ENCODE data around the gene LTBP1. TPM values are rescaled to one million over a fixed set of nuclear protein-coding genes. Genes with fewer than 3 reads are reported as not detected.

Gene LTBP1
- total RNA-seq, 2 experiments from 2014 or later: 0.10 to 0.27 TPM

DNA sequence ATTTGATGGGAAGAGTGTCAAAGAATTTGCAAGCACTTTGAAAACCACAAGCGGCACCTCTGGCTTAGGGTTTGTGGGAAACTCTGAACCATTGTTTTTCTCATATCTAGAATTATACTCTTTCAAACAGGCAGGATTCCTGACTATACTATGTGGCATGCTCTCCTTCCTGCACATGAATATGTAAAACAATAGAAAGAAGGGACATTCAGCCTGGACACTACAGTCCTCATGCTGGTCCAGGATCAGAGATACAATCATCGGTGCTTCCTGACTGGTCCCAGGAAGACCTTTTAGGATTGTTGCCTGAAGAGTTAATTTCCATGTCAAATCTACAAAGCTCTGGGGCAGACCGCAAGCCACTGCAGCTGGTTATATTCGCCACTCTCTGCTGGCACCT lies 474.0 kb downstream of the LTBP1 start:
- POLR2A ChIA-PET: no interaction called here
- intact Hi-C loops (cut with micrococcal nuclease): no loop called here
- CTCF ChIA-PET: no interaction called here
- H3K9me3 Mint-ChIP-seq: no peaks in the 10 kb centered on the region
- H3K4me3 Mint-ChIP-seq: no peak overlapping the region
- H3K27ac Mint-ChIP-seq: no peak overlapping the region
- H3K4me1 Mint-ChIP-seq (ENCODE audit: low read depth): no peaks in the 10 kb centered on the region
- H3K27me3 Mint-ChIP-seq: peaks cover 6% of the 10 kb centered on the region
- no peaks in the 10 kb centered on the region for H3K36me3 Mint-ChIP-seq
- no peak for DNase-seq

DNA sequence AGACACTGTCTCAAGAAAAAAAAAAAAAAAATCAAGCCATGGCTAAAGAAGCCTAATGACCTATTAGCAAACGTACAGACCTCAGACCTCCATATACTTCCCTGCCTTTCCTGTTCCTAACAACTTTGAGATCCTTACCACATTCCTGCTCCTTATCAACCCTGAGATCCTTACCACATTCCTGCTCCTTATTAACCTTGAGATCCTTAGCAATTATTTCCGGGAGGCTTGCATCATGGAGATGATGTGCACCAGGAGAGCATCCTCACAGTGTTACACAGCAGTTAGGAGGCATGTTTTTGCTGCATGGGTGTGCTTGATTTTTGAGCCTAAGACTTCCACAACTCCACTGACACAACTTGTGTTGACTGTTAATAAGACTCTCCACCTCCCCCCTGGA lies 475.1 kb downstream of the LTBP1 start:
- H3K27ac Mint-ChIP-seq: no peak overlapping the region
- no peaks in the 10 kb centered on the region for H3K9me3 Mint-ChIP-seq
- H3K4me3 Mint-ChIP-seq: no peak overlapping the region
- H3K36me3 Mint-ChIP-seq: no peaks in the 10 kb centered on the region
- H3K4me1 Mint-ChIP-seq (ENCODE audit: low read depth): no peaks in the 10 kb centered on the region
- ChIA-PET CTCF (no interaction called here), POLR2A (no interaction called here)
- intact Hi-C loops (cut with micrococcal nuclease): no loop called here
- H3K27me3 Mint-ChIP-seq: peaks cover 3% of the 10 kb centered on the region
- DNase-seq: no peak

DNA sequence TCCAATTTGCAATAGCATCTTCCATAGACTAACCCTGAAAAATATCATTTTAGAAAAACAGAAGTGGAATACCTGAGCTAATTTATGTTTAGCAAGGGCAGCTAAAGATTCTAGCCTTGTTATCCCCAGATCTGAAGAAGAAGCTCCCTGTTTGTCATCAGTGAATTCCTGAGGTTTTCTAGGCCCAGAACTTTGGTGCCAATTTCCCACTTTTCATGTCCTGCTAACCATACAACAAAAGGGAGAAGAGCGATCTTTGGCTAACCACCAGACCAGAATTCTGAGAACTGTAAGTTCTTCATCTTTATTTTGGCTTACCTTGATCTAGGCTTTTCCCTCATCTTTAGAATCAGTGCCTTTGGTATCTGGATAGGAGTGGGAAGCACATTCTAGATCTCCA lies 478.4 kb downstream of the LTBP1 start:
- DNase-seq: no peak
- intact Hi-C loops (cut with micrococcal nuclease): no loop called here
- Mint-ChIP-seq H3K36me3 (no peaks in the 10 kb centered on the region), H3K9me3 (no peaks in the 10 kb centered on the region), H3K27me3 (peaks cover 3% of the 10 kb centered on the region), H3K27ac (no peak overlapping the region), H3K4me1 (ENCODE audit: low read depth) (no peaks in the 10 kb centered on the region), H3K4me3 (no peak overlapping the region)
- POLR2A ChIA-PET: no interaction called here
- CTCF ChIA-PET: no interaction called here

DNA sequence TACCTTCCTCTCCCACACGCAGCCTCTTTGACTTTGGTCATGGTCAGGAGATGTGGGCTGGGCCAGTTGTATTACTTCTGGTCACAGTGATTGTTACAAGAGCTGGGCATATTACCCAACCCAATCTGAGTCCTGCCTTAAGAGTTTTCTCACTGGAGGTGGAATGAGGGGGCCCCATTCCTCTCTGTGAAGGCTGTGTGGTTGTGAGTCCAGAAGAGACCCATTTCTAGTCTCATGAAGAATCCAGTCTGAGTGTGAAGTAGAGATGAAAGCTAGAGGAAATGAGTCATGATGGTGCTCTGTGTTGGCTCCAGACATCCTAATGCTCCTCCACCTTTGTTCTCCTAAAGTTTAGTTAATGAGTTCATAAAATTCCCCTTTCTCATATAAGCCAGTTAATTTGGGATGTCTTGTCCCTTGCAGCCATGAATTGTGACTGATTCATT lies 478.9 kb downstream of the LTBP1 start:
- Mint-ChIP-seq H3K9me3 (no peaks in the 10 kb centered on the region), H3K36me3 (no peaks in the 10 kb centered on the region), H3K4me3 (no peak overlapping the region), H3K27ac (no peak overlapping the region), H3K27me3 (peaks cover 1% of the 10 kb centered on the region), H3K4me1 (ENCODE audit: low read depth) (no peaks in the 10 kb centered on the region)
- intact Hi-C loops (cut with micrococcal nuclease): no loop called here
- CTCF ChIA-PET: no interaction called here
- DNase-seq: no peak
- POLR2A ChIA-PET: no interaction called here

DNA sequence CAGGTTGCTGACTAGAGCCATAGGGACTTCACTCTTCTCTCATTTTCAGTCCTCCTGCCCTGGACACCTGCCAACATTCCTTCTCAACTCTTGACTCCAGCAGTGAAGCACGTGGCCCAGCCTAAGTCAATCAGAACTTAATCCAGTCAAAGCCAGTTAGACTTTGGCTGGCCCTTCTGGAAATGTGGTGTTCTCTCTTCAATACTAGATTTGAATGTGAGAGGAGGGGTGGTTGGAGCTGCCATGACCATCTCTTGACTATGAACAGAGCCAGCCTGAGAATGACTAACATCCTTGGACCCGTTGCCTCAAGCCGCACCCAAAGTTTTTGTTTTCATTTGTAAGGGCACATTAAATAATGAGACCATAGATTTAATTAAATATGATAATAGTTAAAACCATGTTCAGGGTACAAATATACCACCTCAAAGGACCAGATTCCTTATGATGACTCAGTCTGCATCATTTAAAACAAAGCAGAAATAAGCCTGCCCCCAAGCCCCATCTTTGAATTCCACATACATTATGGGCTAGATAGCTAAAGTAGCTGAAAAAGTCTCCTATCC lies 480.0 kb downstream of the LTBP1 start:
- Mint-ChIP-seq H3K4me1 (ENCODE audit: low read depth) (no peaks in the 10 kb centered on the region), H3K9me3 (no peaks in the 10 kb centered on the region), H3K4me3 (no peak overlapping the region), H3K27ac (no peak overlapping the region), H3K27me3 (peaks cover 1% of the 10 kb centered on the region), H3K36me3 (no peaks in the 10 kb centered on the region)
- CTCF ChIA-PET: interaction anchor here (0.6 kb wide), 1 partner anchor 11 kb away, joined by 3 read pairs; no protein-coding TSS in a partner anchor
- no peak for DNase-seq
- intact Hi-C loops (cut with micrococcal nuclease): no loop called here
- POLR2A ChIA-PET: no interaction called here

DNA sequence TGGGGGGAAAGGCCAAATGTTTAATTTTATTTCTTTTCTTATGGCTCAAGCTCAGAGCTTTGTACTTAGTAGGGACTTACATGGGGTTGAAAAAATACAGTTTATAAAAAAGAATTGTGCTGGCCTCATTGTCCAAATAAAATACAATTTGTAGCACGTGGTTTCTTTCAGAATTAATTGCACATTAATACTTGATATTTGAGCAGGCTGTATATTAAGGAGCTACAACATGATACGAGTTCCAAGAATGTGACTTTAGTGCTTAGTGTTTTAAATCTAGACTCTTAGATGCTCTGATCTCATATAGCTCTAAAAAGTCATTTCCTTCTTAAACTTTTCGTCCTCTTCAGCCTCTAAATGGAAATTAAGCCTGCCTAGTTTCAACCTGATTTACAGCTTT lies 483.3 kb downstream of the LTBP1 start:
- H3K9me3 Mint-ChIP-seq: no peaks in the 10 kb centered on the region
- peaks cover 3% of the 10 kb centered on the region for H3K27me3 Mint-ChIP-seq
- no peak for DNase-seq
- CTCF ChIA-PET: interaction anchor here (0.6 to 0.8 kb wide), 2 partner anchors 24 to 407 kb away, joined by 3 read pairs; no protein-coding TSS in a partner anchor
- no peak overlapping the region for H3K27ac Mint-ChIP-seq
- H3K4me1 Mint-ChIP-seq (ENCODE audit: low read depth): no peaks in the 10 kb centered on the region
- no peaks in the 10 kb centered on the region for H3K36me3 Mint-ChIP-seq
- no peak overlapping the region for H3K4me3 Mint-ChIP-seq
- POLR2A ChIA-PET: no interaction called here
- intact Hi-C loops (cut with micrococcal nuclease): no loop called here

DNA sequence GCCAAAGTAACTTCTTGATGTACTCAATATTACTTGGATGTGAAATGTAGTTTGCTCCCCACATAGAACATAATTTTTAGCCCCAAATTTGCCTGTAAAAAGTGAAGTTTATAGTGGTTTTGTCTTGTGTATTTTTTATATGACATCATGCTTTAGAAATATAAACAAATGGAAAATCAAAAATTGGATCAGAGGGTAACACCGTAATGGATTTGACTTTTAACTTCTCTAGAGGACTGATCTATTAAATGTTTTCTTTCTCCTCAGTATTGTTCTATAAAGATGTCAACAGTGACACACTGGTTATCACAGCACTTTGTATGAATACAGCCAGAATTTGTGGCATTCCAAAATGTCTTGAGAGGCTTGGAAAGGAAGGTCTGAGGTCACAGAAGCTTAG lies 484.1 kb downstream of the LTBP1 start:
- H3K4me3 Mint-ChIP-seq: no peak overlapping the region
- intact Hi-C loops (cut with micrococcal nuclease): no loop called here
- H3K27me3 Mint-ChIP-seq: peaks cover 3% of the 10 kb centered on the region
- ChIA-PET POLR2A (no interaction called here), CTCF (no interaction called here)
- H3K4me1 Mint-ChIP-seq (ENCODE audit: low read depth): no peaks in the 10 kb centered on the region
- no peak for DNase-seq
- no peaks in the 10 kb centered on the region for H3K36me3 Mint-ChIP-seq
- H3K27ac Mint-ChIP-seq: no peak overlapping the region
- H3K9me3 Mint-ChIP-seq: no peaks in the 10 kb centered on the region

DNA sequence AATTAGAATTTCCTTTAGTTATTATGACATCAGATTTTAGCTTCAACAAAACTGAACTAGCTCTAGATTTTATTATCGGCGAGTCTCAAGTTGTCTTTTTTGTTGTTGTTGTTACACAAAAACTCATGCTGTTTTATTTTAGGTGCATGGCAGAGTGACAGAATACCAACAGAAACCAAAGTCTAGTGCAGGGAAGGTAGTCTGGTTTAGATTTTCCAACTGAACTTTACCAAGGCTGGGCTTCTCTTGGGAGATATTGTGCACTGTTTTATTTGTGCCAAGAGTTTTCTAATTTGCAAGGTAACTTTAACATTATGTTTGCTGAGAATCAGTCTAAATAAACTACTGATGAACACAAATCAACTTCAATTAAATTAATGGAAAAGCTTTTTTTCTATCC lies 486.1 kb downstream of the LTBP1 start:
- Mint-ChIP-seq H3K27me3 (peaks cover 6% of the 10 kb centered on the region), H3K4me3 (no peak overlapping the region), H3K4me1 (ENCODE audit: low read depth) (no peaks in the 10 kb centered on the region), H3K9me3 (no peaks in the 10 kb centered on the region), H3K27ac (no peak overlapping the region), H3K36me3 (no peaks in the 10 kb centered on the region)
- no peak for DNase-seq
- CTCF ChIA-PET: interaction anchor here (0.8 to 1.1 kb wide), 2 partner anchors 74 to 150 kb away, joined by 3 to 4 read pairs; no protein-coding TSS in a partner anchor
- intact Hi-C loops (cut with micrococcal nuclease): no loop called here
- POLR2A ChIA-PET: interaction anchor here (1.4 kb wide), 1 partner anchor 10 kb away, joined by 3 read pairs; no protein-coding TSS in a partner anchor

DNA sequence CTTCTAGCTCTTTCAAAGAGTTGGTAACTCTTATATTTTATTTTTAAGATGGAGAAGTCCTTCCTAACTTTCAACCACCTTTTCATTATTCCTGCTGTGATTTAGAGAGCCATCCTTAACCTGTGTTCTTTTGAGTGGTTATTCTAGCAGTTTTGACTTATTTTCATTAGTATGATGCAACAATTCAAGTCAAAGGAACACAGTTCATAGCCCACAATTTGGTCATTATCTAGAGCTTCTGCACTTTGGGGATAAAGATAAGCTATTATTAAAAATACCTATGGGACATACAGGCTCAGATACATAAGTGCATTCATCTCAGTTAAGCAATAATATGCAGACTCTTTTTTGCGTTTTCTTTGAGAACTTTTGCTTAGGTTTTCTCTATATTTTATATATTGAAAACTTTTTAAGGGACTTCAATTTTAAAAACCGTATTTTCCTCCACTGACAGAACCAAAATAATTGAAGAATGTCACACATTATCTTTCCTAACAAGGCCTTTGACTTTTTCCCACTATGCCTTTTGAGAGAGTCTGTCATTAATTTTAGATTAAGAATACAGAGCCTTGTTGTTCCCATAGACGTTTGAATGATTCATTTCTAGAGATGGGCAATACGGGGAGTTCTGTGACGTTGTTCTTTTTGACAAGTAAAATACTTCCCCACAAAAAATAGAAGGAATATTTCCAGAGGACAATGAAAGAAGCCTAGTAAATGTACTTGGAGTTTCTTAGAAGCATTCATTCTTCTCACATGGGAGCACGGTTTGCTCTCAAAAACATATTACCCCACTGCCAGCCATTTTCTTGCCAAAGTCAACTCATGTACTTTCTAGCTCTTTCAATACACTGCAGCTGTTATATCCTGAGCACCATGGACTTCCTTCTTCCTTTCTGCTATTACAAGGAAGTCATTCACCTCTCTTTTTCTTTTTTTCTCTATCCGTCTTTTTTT lies 486.8 kb downstream of the LTBP1 start:
- no peak overlapping the region for H3K4me3 Mint-ChIP-seq
- no peak for DNase-seq
- no peaks in the 10 kb centered on the region for H3K9me3 Mint-ChIP-seq
- CTCF ChIA-PET: interaction anchor here (0.8 kb wide), 1 partner anchor 149 kb away, joined by 3 read pairs; no protein-coding TSS in a partner anchor
- peaks cover 6% of the 10 kb centered on the region for H3K27me3 Mint-ChIP-seq
- H3K4me1 Mint-ChIP-seq (ENCODE audit: low read depth): no peaks in the 10 kb centered on the region
- no peaks in the 10 kb centered on the region for H3K36me3 Mint-ChIP-seq
- intact Hi-C loops (cut with micrococcal nuclease): no loop called here
- POLR2A ChIA-PET: interaction anchor here (1.4 kb wide), 1 partner anchor 11 kb away, joined by 3 read pairs; no protein-coding TSS in a partner anchor
- no peak overlapping the region for H3K27ac Mint-ChIP-seq

DNA sequence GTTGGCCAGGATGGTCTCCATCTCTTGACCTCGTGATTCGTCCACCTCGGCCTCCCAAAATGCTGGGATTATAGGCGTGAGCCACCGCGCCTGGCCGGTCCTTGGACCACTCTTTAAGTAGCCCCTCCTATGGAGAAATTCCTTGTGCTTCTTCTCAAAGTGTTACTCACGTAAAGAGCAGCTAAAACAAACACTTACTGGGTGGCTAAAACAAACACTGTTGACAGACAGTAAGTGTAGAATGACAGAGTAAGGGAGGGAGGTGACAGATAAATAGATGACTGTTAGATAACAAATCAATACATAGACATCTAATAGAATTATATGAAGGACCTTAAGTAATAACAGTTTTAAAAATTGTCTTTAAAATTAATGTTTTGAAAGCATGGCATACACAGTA lies 488.8 kb downstream of the LTBP1 start:
- intact Hi-C loops (cut with micrococcal nuclease): no loop called here
- POLR2A ChIA-PET: no interaction called here
- Mint-ChIP-seq H3K27me3 (peaks cover 8% of the 10 kb centered on the region), H3K27ac (no peak overlapping the region), H3K9me3 (no peaks in the 10 kb centered on the region), H3K4me1 (ENCODE audit: low read depth) (no peaks in the 10 kb centered on the region), H3K4me3 (no peak overlapping the region), H3K36me3 (no peaks in the 10 kb centered on the region)
- no peak for DNase-seq
- CTCF ChIA-PET: no interaction called here

DNA sequence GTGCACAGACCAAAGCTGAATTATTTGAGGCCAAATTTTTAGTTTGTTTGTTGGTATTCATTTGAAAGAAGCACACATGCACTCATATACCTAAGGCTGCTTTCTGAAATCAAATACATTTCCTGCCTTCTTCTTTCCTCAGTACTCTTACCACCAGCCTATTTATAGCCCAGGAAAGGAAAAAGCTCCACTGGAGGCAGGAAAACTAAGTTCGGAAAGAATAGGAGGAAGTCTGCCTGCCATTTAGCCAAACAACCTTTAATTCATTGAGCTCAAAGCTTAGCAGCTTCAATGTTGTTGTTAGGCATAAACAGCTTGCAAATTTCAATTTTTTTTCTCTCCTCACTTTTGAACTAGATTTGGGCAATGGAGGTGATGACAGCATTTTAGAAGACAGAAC lies 489.3 kb downstream of the LTBP1 start:
- no peaks in the 10 kb centered on the region for H3K4me1 Mint-ChIP-seq (ENCODE audit: low read depth)
- no peaks in the 10 kb centered on the region for H3K36me3 Mint-ChIP-seq
- ChIA-PET POLR2A (no interaction called here), CTCF (no interaction called here)
- intact Hi-C loops (cut with micrococcal nuclease): no loop called here
- no peaks in the 10 kb centered on the region for H3K9me3 Mint-ChIP-seq
- H3K27me3 Mint-ChIP-seq: peaks cover 8% of the 10 kb centered on the region
- no peak for DNase-seq
- no peak overlapping the region for H3K4me3 Mint-ChIP-seq
- H3K27ac Mint-ChIP-seq: no peak overlapping the region

DNA sequence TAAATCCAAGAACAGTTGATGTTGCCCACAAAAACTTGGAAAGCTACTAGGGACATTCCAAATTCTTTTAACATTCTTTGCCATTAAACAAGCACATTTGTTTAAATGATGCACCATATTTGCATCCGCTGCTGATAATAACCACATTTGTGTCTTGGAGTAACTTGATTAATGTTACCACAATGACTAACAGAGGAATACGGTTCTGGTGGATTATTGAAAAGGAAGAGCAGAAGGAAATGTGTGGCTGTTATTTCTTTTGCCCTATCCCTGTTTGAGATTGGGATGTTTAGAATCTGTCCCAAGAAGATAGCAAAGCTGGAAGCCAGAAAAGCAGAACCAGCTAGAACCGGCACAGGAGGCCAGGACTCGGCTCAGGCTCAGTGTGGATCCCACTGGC lies 490.5 kb downstream of the LTBP1 start:
- no peaks in the 10 kb centered on the region for H3K9me3 Mint-ChIP-seq
- POLR2A ChIA-PET: no interaction called here
- DNase-seq: no peak
- H3K27ac Mint-ChIP-seq: no peak overlapping the region
- H3K27me3 Mint-ChIP-seq: peaks cover 8% of the 10 kb centered on the region
- CTCF ChIA-PET: no interaction called here
- H3K4me3 Mint-ChIP-seq: no peak overlapping the region
- no peaks in the 10 kb centered on the region for H3K36me3 Mint-ChIP-seq
- no peaks in the 10 kb centered on the region for H3K4me1 Mint-ChIP-seq (ENCODE audit: low read depth)
- intact Hi-C loops (cut with micrococcal nuclease): no loop called here

DNA sequence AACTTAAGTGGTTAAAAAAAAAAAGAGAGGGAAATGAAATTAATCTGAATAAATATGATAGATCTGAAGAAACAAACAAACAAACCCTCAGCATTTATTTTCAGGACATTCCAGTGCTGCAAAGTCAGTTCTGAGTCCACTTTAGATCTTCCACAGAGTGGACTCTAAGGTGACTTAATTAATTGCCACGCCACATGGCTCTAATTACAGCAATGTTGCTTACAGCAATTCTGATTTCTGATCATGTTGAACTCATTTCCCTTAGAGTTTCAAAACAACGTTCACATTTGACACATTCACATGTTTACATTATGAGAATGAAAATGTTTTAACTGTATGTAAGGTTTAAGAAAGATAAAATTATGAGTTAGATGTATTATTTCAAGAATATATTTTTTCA lies 491.1 kb downstream of the LTBP1 start:
- intact Hi-C loops (cut with micrococcal nuclease): no loop called here
- H3K36me3 Mint-ChIP-seq: no peaks in the 10 kb centered on the region
- no peak overlapping the region for H3K27ac Mint-ChIP-seq
- no peak overlapping the region for H3K4me3 Mint-ChIP-seq
- H3K9me3 Mint-ChIP-seq: no peaks in the 10 kb centered on the region
- H3K4me1 Mint-ChIP-seq (ENCODE audit: low read depth): no peaks in the 10 kb centered on the region
- no peak for DNase-seq
- CTCF ChIA-PET: interaction anchor here (0.7 kb wide), 1 partner anchor 12 kb away, joined by 3 read pairs; no protein-coding TSS in a partner anchor
- POLR2A ChIA-PET: no interaction called here
- peaks cover 8% of the 10 kb centered on the region for H3K27me3 Mint-ChIP-seq
